NCI-H524 (cell line): Measurements from ENCODE around the gene PEAR1.

Source experiments
- DNase-seq, 2 experiments: peaks; one replicate each; lab custom pipeline; 2025; lab: John Stamatoyannopoulos, UW

The PEAR1 gene, protein sequence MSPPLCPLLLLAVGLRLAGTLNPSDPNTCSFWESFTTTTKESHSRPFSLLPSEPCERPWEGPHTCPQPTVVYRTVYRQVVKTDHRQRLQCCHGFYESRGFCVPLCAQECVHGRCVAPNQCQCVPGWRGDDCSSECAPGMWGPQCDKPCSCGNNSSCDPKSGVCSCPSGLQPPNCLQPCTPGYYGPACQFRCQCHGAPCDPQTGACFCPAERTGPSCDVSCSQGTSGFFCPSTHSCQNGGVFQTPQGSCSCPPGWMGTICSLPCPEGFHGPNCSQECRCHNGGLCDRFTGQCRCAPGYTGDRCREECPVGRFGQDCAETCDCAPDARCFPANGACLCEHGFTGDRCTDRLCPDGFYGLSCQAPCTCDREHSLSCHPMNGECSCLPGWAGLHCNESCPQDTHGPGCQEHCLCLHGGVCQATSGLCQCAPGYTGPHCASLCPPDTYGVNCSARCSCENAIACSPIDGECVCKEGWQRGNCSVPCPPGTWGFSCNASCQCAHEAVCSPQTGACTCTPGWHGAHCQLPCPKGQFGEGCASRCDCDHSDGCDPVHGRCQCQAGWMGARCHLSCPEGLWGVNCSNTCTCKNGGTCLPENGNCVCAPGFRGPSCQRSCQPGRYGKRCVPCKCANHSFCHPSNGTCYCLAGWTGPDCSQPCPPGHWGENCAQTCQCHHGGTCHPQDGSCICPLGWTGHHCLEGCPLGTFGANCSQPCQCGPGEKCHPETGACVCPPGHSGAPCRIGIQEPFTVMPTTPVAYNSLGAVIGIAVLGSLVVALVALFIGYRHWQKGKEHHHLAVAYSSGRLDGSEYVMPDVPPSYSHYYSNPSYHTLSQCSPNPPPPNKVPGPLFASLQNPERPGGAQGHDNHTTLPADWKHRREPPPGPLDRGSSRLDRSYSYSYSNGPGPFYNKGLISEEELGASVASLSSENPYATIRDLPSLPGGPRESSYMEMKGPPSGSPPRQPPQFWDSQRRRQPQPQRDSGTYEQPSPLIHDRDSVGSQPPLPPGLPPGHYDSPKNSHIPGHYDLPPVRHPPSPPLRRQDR

DNA sequence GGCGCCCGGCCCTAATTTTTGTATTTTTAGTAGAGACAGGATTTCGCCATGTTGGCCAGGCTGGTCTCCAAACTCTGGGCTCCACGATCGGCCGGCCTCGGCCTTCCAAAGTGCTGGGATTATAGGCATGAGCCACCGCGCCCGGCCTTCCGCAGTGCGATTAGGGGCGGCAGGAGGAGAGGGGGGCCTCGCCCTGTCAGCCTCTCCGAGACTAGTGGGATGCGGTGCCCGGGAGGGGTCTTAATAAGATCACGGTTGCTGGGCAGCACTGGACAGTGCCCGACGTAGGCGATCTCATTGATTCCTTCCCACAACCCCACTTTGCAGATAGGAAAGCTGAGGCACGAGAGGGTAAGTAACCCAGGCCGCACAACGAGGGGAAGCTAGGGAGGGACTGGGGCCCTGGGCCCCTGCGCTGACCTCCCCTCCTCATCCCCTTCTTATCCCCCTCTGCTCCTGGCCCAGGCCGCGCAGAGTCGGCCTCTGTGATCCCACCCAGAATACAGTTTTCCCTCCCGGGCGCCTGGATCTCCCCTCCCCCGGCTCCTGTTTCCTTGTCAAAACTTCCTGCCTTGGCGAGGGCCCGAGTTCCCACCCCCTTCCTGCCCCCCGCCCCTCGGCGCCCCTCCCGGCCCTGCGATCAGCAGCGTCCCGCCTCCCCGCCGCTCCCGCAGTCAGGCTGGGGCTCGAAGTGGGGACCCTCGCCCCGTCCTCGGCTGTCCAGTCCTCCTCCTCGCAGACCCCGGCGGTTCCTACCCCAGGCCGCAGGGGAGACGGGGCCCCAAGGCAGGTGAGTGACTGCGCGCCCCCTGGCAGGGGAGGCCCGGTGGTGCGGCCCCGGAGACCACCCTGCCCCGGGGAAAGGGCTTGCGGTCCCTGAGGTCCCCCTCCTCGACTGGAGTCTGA lies at the start of gene PEAR1:
Gene PEAR1 (plus strand): TSS at position 671 of the 906 bp plus-strand sequence. CDS start 10,209 bp downstream, outside the sequence.
- DNase-seq = no peak

DNA sequence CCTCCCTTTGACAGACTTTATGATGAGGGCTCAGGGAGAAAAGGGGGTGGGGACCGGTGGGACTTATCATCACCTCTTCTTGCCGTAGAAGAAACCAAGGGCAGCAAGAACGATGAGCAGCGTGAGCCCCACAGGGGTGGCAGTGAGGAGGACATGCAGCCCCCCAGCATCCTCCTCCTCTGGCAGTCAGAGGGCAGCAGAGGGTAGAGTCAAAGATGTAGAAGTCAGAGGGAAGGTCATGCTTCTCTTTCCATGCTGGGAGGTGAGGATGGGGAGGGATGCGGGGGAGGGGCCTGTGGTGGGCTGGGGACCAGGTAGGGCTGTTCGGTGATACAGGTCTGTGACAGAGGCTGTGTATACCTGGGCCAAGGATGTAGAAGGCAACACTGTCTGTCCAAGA lies 49.4 kb upstream of the PEAR1 start:
- DNase-seq = no peak

DNA sequence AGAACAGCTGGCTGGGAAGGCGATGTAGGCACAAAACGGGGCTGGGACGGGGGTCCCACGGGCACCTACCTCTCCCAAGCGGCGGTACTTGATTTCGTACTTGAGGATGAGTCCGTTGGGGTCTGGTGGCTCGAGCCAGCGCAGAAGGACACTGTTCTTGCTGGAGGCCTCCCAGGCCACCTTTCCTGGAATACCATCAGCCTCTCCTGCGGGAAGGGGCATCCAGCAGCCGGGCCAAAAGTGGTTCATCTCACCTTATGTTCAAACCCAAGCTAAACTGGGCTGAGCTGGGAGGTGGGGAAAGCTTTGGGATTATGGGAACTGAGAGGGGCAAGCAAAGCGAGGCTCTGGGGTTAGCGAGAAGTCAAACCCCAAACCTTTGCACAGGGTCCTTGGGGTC lies 48.9 kb upstream of the PEAR1 start:
- no peak for DNase-seq

DNA sequence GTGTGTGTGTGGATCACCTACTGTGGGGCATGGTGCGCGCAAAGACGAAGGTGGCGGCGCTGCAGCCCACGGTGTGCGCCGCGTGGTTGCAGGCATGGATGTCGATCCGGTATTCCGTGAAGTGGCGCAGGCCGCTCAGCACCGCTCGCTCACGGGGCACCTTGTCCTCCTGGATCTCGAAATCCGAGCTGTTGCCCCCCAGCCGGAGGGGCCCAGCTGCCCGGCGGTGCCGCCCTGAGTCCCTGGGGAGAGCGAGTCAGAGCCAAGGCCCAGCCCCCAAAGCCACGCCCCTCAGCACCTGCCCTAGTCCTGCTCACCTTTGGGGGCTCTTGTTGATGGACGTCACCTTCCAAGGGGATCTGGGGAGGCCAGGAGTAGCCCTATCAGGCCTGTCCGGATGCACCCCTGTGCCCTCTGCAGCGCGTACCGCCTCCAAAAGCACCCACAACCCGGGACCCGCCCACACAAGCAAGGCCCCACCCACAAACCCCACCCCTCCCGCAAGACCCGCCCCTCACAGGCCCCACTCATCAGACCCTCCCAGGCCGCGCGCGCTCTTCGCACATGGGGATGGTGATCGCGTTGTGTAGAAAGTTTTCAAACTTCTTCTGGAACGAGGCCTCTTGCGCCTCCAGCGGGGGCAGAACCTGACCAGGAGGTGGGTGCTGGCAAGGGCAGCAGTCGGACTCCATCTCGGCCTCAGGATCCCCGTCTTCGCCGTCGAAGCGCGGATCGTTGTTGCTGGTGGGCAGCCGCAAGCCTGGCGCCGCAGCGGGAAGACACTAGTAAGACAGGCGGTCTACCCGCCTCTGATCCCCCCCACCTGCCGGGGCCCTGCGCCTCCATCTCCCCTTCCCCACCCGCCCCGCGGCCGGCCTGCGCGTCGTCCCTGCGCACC lies 48.2 kb upstream of the PEAR1 start:
- DNase-seq = no peak

DNA sequence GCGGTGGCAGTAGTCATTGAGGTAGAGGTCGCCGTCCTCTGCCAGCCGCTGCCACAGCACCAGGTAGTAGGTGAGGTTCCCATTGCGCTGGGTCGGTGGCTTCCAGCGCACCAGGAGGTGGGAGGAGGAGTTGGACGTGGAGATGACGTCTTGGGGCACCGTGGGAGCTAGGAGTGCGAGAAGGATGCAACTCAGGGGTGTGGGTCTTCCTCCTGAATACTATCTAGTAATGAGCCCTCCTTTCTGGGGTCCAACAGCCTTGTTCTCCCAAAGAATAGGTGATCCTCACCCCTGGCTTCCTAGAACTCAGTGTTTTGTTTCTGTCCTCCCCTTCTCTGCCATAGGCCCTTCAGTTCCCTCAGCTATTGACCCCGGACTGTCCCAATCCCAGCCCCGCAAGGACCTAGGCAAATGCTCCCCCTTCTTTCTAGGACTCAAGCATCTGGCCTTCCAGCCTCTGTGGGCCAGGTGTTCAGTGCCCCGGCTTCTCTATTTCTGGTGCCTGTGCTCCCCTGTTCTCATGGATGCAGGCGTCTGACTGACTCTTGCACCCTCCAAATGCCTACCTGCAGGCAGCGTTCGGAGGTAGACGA lies 47.5 kb upstream of the PEAR1 start:
- no peak for DNase-seq

DNA sequence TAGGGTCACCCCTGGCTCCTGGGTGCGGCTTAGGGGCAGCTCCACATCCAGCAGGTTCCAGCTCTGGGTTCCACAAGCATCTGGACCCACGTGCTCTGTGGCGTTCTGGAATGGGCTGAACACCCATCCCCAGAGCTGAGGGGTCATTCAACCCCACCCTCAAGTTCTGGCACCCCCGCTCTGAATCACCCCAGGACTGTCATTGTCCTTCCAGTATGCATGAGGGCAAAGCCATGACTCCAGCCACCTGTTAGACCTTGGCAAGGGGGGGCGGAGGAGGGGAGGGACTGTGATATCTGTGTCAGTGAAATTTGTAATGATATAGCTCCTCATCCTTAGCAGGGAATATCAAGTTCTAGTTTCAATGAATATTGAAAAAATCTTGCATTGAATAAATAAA lies 46.9 kb upstream of the PEAR1 start:
- DNase-seq = no peak

DNA sequence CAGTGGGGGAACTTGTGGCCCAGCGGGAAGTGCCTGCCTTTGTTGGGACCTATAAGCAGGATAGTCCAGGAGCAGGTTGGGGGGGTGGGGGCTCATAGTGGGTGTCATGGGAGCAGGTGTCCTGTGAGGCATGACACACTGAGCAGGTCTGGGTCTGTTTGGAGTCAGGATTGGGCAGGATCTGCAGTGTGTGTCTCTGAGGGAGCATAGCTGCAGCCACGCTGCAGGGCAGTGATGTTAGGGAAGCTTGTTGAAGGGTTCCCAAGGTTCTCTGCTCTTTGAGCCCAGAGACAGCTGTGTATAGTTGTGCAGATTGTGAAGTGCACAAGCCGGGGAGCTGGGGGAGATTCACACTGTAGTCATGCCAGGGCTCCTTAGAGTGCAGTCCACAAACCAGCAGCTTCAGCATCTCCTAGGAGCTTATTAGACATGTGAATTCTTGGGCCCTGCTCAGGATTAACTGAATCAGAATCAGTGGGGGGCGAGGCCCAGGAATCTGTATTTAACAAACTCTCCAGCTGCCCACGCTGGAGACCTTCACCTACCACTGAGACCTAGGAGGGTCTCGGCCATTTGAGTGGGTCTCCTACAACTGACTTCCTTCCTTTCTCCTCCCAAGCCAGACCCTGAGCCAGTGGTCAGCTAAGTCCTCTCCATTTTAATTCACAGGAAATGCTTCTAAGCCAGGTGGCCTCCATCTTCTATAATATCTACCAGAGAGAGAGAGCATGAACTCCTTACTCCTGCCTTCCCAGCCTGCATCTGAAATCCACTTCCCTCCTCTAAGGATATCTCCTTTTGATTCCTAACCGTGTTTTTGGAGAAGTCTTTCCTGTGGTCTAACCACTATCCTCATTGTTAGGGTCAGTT lies 45.7 kb upstream of the PEAR1 start:
- DNase-seq = no peak

DNA sequence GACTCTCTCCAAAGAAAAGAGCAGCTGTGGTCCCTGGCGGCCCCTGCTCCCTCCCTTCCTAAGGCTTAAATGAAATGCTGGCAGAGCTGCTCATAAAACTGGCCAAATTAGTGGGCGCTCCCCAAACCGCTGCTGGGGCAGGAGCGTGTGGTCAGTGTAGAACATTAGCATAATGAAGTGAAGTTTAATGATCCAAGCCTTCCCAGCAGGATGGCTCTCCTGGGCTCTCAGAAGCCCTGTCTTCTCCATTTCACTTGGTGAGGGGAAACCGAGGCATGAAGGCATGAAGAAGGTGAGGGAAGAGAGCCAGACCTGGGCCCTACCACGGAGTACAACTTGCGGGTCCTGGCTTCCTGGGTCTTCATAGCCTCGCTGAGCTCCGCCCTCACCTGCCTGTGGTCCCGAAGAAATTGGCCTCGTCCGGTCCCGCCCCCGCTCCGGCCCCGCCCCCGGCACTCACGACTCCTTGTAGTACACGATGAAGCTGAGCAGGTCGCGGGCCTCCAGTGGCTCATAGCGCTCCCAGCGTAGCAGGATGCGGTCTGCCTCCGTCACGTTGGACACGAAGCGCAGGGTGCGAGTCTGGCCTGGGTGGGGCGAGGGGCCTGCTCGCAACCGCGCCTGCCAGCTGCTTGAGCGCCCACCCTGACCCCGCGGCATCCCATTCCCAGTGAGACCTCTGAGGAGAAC lies 44.9 kb upstream of the PEAR1 start:
- DNase-seq = no peak

DNA sequence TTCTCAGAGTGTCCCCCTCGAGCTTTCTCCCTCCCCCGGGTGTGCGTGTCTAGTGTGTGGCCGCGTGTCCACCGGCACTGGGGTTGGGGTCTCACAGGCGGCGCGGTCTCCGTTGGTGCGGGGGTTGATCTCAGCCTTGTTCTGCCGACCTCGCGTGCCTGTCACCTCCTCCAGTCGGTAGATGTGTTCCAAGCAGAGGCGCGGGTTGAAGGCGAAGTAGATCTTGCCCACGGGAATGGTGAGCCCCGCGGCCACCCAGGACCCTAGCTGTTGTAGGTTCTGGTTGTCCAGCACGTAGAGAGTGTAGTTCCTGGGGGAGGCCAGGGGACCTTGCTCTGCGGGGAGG lies 44.4 kb upstream of the PEAR1 start:
- no peak for DNase-seq

DNA sequence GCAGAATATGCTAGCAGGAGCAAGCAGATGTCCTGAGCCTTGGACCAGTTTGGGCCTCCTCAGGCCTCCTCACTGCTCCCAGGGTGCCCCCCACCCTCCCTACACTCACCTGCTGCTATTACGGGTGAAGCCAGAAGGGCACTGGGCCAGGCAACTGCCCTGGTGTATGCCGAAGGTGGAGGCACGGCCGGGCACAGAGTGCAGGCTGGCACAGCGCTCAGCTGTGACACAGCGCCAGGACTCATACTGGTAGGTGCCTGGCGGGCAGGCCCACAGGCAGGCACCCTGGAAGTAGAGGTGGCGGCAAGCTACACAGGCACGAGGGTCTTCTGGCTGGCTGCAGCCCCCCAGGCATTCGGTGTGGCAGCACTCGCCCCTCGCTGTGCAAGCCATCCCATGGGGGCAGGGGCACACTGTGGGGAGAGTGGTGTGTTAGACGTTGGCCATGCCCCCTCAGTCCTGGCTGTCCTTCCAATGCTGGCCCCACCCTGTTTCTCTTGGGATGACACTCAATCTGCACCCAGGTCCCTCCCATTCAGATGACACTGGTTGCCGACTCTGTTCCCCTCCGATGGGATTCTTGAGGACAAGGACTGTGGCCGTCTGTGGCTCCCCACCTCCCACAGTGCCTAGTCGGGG lies 41.6 kb upstream of the PEAR1 start:
- DNase-seq = no peak

DNA sequence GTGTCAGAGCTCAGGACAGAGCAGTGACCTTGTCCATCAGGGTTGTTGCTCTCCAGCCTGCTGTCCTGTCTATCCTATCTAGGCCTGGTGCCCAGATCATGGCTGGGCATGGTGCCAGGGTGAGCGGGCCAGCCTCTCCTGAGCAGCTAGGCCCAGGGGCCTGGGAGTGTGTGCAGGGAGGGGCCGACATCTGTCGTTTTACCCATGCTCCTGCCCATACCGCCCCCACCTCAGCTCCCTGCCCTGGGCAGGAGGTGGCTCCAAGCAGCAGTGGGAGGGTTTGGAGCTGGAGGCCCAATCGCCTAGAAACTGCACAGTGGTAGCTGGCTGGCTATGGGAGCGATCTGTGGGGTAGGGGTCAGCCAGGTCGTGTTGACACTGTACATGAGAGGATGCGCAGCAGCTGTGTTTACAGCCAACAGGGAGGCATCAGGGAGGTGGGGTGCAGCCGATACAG lies 41.1 kb upstream of the PEAR1 start:
- peak; percentile 96 for DNase-seq

DNA sequence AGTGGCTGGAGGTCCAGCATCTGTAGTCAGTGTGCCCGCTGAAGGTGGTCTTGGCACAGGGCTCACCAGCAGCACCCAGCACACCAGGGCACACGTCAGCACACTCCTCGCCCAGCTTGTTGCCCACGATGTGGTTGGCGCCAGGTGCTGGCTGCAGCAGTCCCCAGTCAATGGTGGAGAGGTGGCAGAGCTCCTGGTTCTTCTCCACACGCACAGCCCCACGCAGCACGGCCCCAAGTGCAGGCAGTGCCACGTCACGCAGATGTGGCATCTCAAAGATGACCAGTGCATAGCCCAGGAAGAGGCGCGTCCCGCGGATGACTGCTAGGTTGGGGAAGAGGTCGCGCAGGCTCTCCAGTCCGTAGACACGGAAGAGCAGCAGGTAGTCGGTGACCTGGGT lies 39.8 kb upstream of the PEAR1 start:
- no peak for DNase-seq

DNA sequence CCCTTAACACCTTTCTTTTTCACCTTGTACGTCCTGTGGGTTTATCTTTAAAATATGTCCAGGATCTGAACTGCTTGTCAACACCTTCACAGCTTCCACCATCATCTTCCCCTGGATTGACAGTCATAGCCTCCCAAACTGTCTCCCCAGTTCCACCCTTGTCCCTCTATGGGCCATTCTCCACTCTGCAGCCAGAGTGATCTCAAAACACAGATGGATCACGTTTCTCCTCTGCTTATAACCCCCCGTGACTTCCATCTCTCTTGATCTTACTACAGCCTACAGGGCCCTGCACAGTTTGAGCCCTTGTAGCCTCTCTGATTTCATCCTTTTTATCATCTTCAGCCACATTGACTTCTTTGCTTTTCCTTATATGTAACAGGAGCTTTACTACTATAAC lies 38.9 kb upstream of the PEAR1 start:
- no peak for DNase-seq

DNA sequence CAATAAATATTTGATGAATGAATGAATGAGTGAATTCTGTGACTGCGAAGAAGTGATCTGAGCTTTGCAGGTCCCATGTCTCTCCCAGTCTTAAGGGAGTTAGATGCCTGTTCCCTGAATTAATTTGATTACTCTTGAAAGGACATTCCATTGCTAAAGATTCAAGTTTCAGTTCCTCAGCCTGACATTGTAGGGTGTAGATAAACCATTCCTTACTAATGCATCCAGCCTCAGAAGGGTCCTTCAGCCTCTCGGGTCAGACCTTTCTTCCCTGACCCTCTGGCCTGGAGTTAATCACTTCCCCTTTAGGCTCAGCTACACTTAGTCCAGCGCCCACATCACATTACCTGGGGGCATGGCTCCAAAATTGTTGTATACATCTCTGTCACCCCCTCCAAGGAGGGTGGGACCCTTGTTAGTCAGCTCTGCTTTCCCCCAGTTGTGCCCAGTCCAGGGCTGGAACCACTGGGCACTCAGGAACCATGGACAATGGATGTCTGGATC lies 37.2 kb upstream of the PEAR1 start:
- DNase-seq = no peak

DNA sequence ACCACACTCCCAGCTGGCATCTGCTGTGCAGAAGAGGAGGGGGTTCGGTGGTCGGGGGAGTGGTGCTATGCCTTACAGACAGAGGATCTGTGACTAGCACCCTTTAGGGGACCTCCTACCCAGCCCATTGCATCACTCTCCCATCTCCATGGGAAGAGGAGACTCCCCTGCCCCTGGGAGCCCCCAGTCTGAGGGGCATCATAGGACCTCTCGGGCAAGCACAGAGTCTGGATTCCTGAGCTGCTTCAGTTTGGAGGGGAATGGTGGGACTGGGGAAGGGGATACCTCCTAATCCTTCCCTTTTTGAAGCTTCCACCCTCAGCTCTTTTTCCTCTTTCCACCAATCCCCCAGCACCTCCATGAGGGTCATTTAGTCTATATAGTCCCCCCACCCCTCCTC lies 36.0 kb upstream of the PEAR1 start:
- DNase-seq = no peak

DNA sequence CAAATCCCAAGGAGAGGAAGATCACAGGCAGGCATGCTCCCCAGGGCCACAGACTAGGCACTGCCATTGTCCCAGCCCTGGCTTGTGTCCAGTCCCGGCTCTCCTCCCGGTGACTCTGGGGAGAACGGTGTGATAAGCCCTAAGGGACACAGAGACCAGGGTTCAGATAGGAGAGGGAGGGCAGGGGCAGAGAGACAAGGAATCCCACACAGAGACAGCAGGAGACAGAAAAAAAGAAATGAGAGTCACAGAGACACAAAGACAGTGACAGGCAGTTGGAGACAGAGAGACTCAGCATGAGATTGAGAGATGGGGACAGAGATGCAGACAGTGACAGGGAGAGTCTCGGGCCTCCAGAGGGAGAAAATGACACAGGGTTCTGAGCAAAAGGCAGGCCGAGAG lies 35.0 kb upstream of the PEAR1 start:
- DNase-seq = no peak

DNA sequence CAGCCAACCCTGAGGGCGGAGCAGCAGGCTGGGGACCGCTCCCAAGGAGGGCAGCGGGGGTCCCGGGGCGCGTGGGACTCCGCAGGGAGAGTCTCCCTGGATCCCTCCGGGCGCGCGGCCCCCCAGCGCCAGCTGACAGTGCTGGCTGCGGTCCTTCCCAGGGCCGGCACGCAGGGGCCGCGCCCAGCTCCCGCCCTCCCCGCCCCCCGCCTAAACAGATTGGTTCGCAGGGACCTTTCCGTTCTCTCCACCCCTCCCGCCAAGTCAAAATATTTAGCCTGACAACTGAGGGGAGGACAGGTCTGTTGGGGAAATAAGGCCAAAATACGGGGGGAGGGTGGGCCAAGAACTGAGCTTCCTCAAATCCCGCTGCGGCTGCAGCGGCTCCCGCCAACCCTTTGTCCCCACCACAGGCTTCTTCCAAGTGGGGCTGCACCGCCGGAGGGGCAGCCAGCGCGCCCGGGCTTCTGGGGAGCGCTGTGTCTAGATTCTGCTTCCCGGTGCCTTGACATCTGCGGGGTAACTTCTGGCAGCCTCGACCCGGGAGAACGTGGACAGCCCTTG lies 34.5 kb upstream of the PEAR1 start, which contains the start of gene INSRR:
Gene INSRR (minus strand): TSS at position 159 of the 564 bp plus-strand sequence. CDS start 496 bp downstream, outside the sequence.
- peak in 1 of 2 experiments; percentile 35 for DNase-seq
